Panc1 (cell line): ENCODE measurements around the gene CIITA. TPM values are rescaled to one million over a fixed set of nuclear protein-coding genes. Genes with fewer than 3 reads are reported as not detected.

Source experiments
- ATAC-seq: fragments of 200-7000 bp; cut with Tn5 transposase; 2 replicates; pipeline ENCODE4 v1.9.1; 2020; ENCODE audit warnings: mild to moderate bottlenecking, moderate library complexity
- BruUV-seq: library from RNA; stranded (reverse); fragments of 400-500 nt; replicated peaks from 2 replicates; lab custom pipeline; 2021; lab: Mats Ljungman, UMichigan
- CTCF ChIA-PET: fragments of 300-600 bp; sonication (Branson Sonifier 250); formaldehyde crosslinking; loops from one replicate; lab custom pipeline; 2022; ENCODE audit warnings: antibody characterized with exemption; lab: Charles Lee
- POLR2A ChIA-PET: fragments of 300-600 bp; sonication (Branson Sonifier 250); formaldehyde crosslinking; loops from one replicate; lab custom pipeline; 2022; ENCODE audit warnings: antibody characterized with exemption; lab: Charles Lee
- DNase-seq: peaks from one replicate; pipeline ENCODE4 v3.0.0-alpha.2; 2010; ENCODE audit warnings: low read depth, low spot score
- H3K27ac ChIP-seq: 2 replicates; pipeline ENCODE4 v1.5.1; 2011; ENCODE audit warnings: mild to moderate bottlenecking, low read length, inconsistent platforms
- H3K27me3 ChIP-seq: fragments of 200-500 bp; sonication (Bioruptor generic); 2 replicates; pipeline ENCODE4 v1.6.0; 2014; ENCODE audit warnings: low read length, inconsistent platforms; ENCODE audit not compliant: control insufficient read depth, insufficient read depth
- H3K36me3 ChIP-seq: fragments of 200-500 bp; sonication (Bioruptor generic); 2 replicates; pipeline ENCODE4 v1.5.1; 2014; ENCODE audit warnings: inconsistent platforms, mild to moderate bottlenecking, low read length, moderate library complexity; ENCODE audit not compliant: control insufficient read depth, insufficient read depth
- H3K4me1 ChIP-seq: 2 replicates; pipeline ENCODE4 v1.5.1; 2011; ENCODE audit warnings: inconsistent platforms, mild to moderate bottlenecking, low read length, moderate library complexity; ENCODE audit not compliant: control insufficient read depth, insufficient read depth
- H3K4me3 ChIP-seq, 2 experiments: 2 replicates each; pipeline ENCODE4 v1.5.1; 2011 to 2012; ENCODE audit warnings: low read depth in 2 of 2, low read length in 2 of 2, mild to moderate bottlenecking in 2 of 2, inconsistent platforms in 1 of 2, moderate library complexity in 1 of 2
- H3K9me3 ChIP-seq: fragments of 200-500 bp; sonication (Bioruptor generic); 2 replicates; pipeline ENCODE4 v1.5.1; 2014; ENCODE audit warnings: low read depth, mild to moderate bottlenecking, inconsistent platforms, low read length, moderate library complexity; ENCODE audit not compliant: control insufficient read depth, insufficient read depth
- POLR2AphosphoS5 ChIP-seq: IDR thresholded peaks from 2 replicates; pipeline ENCODE4 v1.6.1; 2012; ENCODE audit warnings: mild to moderate bottlenecking, low read depth, low read length, moderate library complexity
- SIN3A ChIP-seq: IDR thresholded peaks from 2 replicates; pipeline ENCODE4 v1.6.1; 2012; ENCODE audit warnings: low read depth, mild to moderate bottlenecking, low read length, moderate library complexity, borderline replicate concordance; ENCODE audit not compliant: insufficient read depth
- TCF7L2 ChIP-seq: IDR thresholded peaks from 2 replicates; pipeline ENCODE4 v1.6.1; 2011; ENCODE audit warnings: mild to moderate bottlenecking, low read depth, low read length, inconsistent platforms
- in situ Hi-C: cut with HindIII; loops from 2 replicates; pipeline ENCODE4 v1.10.0; 2016; ENCODE audit warnings: low sequenced_read_pairs, low pct_unique_long_range_greater_than_20kb
- intact Hi-C: fragments of 100-400 bp; cut with micrococcal nuclease; formaldehyde crosslinking; loops from one replicate; pipeline ENCODE4 v1.10.0; 2022; ENCODE audit not compliant: unreplicated experiment
- total RNA-seq: library from RNA; stranded (reverse); gene quantifications from one replicate; pipeline ENCODE4 v1.2.1, GENCODE V29; 2021; ENCODE audit not compliant: unreplicated experiment
- TF ChIP-seq, protein P1 (sequence below), 2 experiments: IDR thresholded peaks; 2 replicates each; pipeline ENCODE4 v1.6.1; 2011 to 2012; ENCODE audit warnings: low read depth in 2 of 2, control low read depth in 1 of 2, low read length in 1 of 2, mild to moderate bottlenecking in 1 of 2, moderate library complexity in 1 of 2; ENCODE audit not compliant: insufficient read depth in 1 of 2
- TF ChIP-seq, protein P2 (sequence below): fragments of 450-650 bp; IDR thresholded peaks from 2 replicates; pipeline ENCODE4 v1.5.1; 2017; ENCODE audit warnings: mild to moderate bottlenecking

The CIITA gene
- total RNA-seq, 1 experiment from 2014 or later = 0.41 TPM

DNA sequence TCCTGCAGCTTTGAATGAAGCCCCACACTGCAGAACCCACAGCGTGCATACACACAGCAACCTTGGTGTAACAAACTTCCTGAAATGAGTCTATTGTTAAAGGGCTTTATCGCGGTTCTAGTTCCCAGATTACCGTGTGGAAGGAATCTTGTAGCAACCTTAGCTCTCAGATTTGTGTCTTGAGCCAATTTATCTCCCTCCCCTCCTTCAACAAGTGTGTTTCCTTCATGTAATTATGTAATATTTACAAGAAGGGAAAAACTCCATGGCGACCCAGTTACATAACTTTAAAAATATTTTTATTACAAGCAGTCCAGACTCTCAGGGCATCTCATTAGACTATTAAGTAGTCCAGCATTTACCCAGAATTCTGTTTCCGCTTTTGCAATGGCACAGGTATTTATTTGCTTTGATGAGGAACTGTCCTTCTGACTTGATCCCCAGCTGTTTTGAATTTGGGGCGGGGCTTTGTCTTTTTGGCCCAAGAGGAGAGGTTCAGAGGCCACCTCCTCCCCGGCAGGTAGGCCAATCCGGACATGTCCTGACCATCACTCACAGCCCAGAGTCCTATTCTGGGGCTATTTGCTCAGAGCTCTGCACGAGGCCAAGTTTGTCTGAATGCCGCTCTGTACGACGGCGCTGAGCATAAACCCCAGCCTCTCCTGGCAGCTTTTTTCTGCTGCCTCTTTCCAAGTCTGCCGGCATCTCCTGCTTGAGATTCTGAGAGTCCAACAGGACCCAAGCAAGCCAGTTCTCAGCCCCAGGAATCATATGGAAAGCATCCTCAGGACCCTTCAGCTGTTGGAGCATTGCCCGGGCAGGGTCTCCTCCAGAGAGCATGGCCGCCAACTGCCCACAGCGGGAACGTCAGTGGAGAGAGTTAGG, 103.0 kb downstream of the CIITA start:
- in situ Hi-C loops = no loop called here
- Histone ChIP-seq H3K36me3 (no peaks in the 10 kb centered on the region), H3K4me1 (no peaks in the 10 kb centered on the region), H3K27me3 (no peaks in the 10 kb centered on the region), H3K4me3 (no peak overlapping the region), H3K27ac (no peak overlapping the region), H3K9me3 (no peaks in the 10 kb centered on the region)
- BruUV-seq = no TSS peak
- POLR2A ChIA-PET = no interaction called here
- CTCF ChIA-PET = interaction anchor here (0.6 to 1.4 kb wide), 3 partner anchors 27 to 692 kb away, joined by 3 to 4 read pairs (median 4); no protein-coding TSS in a partner anchor
- DNase-seq (no peak), ATAC-seq (no peak)
- TF ChIP-seq POLR2AphosphoS5 = no peak
- TF ChIP-seq, protein P1, sequence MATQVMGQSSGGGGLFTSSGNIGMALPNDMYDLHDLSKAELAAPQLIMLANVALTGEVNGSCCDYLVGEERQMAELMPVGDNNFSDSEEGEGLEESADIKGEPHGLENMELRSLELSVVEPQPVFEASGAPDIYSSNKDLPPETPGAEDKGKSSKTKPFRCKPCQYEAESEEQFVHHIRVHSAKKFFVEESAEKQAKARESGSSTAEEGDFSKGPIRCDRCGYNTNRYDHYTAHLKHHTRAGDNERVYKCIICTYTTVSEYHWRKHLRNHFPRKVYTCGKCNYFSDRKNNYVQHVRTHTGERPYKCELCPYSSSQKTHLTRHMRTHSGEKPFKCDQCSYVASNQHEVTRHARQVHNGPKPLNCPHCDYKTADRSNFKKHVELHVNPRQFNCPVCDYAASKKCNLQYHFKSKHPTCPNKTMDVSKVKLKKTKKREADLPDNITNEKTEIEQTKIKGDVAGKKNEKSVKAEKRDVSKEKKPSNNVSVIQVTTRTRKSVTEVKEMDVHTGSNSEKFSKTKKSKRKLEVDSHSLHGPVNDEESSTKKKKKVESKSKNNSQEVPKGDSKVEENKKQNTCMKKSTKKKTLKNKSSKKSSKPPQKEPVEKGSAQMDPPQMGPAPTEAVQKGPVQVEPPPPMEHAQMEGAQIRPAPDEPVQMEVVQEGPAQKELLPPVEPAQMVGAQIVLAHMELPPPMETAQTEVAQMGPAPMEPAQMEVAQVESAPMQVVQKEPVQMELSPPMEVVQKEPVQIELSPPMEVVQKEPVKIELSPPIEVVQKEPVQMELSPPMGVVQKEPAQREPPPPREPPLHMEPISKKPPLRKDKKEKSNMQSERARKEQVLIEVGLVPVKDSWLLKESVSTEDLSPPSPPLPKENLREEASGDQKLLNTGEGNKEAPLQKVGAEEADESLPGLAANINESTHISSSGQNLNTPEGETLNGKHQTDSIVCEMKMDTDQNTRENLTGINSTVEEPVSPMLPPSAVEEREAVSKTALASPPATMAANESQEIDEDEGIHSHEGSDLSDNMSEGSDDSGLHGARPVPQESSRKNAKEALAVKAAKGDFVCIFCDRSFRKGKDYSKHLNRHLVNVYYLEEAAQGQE (IDR thresholded peaks at IDR 0.05; ENCODE audit: insufficient read depth in 1 of 2, low read depth in 2 of 2, low read length in 1 of 2) = no peak
- no peak for TF ChIP-seq TCF7L2
- TF ChIP-seq, protein P2, sequence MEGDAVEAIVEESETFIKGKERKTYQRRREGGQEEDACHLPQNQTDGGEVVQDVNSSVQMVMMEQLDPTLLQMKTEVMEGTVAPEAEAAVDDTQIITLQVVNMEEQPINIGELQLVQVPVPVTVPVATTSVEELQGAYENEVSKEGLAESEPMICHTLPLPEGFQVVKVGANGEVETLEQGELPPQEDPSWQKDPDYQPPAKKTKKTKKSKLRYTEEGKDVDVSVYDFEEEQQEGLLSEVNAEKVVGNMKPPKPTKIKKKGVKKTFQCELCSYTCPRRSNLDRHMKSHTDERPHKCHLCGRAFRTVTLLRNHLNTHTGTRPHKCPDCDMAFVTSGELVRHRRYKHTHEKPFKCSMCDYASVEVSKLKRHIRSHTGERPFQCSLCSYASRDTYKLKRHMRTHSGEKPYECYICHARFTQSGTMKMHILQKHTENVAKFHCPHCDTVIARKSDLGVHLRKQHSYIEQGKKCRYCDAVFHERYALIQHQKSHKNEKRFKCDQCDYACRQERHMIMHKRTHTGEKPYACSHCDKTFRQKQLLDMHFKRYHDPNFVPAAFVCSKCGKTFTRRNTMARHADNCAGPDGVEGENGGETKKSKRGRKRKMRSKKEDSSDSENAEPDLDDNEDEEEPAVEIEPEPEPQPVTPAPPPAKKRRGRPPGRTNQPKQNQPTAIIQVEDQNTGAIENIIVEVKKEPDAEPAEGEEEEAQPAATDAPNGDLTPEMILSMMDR = no peak
- TF ChIP-seq SIN3A = no peak
- intact Hi-C loops = no loop called here

DNA sequence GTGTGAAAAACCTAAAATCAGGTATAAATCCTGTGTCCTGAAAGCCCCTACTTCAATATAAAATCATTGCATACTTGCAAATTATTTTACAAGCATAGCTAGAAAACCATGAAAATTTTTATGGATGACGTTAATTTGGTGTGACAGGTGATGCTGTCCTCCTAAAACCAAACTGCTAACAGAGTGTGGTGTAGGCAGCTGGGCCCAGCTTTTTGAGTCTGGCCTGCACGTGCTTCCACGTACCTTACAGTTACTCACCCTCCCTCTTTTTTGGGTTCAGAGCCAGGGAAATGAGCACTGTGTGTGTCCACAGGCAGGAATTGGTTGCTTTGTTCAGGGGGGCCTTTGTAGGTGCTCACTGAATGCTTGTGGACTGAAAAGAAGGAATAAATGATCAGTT, 103.8 kb downstream of the CIITA start:
- ChIA-PET POLR2A (no interaction called here), CTCF (interaction anchor here (0.6 to 1.4 kb wide), 2 partner anchors 27 to 202 kb away, joined by 4 read pairs; no protein-coding TSS in a partner anchor)
- in situ Hi-C loops = no loop called here
- Histone ChIP-seq H3K27ac (no peak overlapping the region), H3K4me3 (no peak overlapping the region), H3K4me1 (no peaks in the 10 kb centered on the region), H3K27me3 (no peaks in the 10 kb centered on the region), H3K36me3 (no peaks in the 10 kb centered on the region), H3K9me3 (no peaks in the 10 kb centered on the region)
- DNase-seq = no peak
- no TSS peak for BruUV-seq
- TF ChIP-seq TCF7L2 = no peak
- TF ChIP-seq, protein P1 (IDR thresholded peaks at IDR 0.05; ENCODE audit: insufficient read depth in 1 of 2, low read depth in 2 of 2, low read length in 1 of 2) = no peak
- TF ChIP-seq POLR2AphosphoS5 = no peak
- TF ChIP-seq, protein P2 = no peak
- TF ChIP-seq SIN3A = no peak
- ATAC-seq = no peak
- intact Hi-C loops = no loop called here
